GM10847 (cell line): ENCODE measurements around the gene HAGH.

Source experiments
- POLR2A ChIP-seq: IDR thresholded peaks from 2 replicates; pipeline ENCODE4 v1.6.1; 2011; ENCODE audit not compliant: insufficient read length; ENCODE audit errors: extremely low read depth

Gene HAGH

GRCh38 chr16:1776672-1776955, 50.0 kb downstream of the HAGH start:
- TF ChIP-seq POLR2A: no peak

- no peak for TF ChIP-seq POLR2A
Observed at GRCh38 chr16:1775846-1776671, 50.6 kb downstream of the HAGH start.

- no peak for TF ChIP-seq POLR2A
Observed at GRCh38 chr16:1775006-1775845, 51.4 kb downstream of the HAGH start.

GRCh38 chr16:1774448-1774780, 52.2 kb downstream of the HAGH start:
- no peak for TF ChIP-seq POLR2A

GRCh38 chr16:1773703-1774447, 52.8 kb downstream of the HAGH start:
- no peak for TF ChIP-seq POLR2A

- peak; percentile 88 for TF ChIP-seq POLR2A
Observed at GRCh38 chr16:1772908-1773702, 53.5 kb downstream of the HAGH start, which contains the start of gene MRPS34. Gene MRPS34 (minus strand): TSS chr16:1773134. CDS start chr16:1773119, 15 bp downstream.

- no peak for TF ChIP-seq POLR2A
Observed at GRCh38 chr16:1772362-1772907, 54.2 kb downstream of the HAGH start, which contains the start of gene EME2. Gene EME2 (plus strand): TSS chr16:1772810. CDS start chr16:1773228, 418 bp downstream.

GRCh38 chr16:1771864-1772361, 54.7 kb downstream of the HAGH start:
- TF ChIP-seq POLR2A: no peak

GRCh38 chr16:1771188-1771863, 55.3 kb downstream of the HAGH start, which contains the start of gene NME3:
Gene NME3 (minus strand): TSS chr16:1771543. CDS start chr16:1771534, 9 bp downstream.
- peak; percentile 22 for TF ChIP-seq POLR2A

- peak; percentile 11 for TF ChIP-seq POLR2A
Observed at GRCh38 chr16:1770328-1771187, 56.1 kb downstream of the HAGH start.

- TF ChIP-seq POLR2A: no peak
Observed at GRCh38 chr16:1769402-1770300, 57.0 kb downstream of the HAGH start.

GRCh38 chr16:1768767-1769401, 57.7 kb downstream of the HAGH start:
- TF ChIP-seq POLR2A: no peak
